WTC11 (cell line): ENCODE results near the gene ZNF407.

Experiments used
- ATF2 ChIP-seq: sonication (generic); formaldehyde crosslinking; IDR thresholded peaks from 2 replicates; pipeline ENCODE4 v1.8.1; 2022; ENCODE audit warnings: low read depth, missing genetic modification reagents, borderline replicate concordance
- ATF3 ChIP-seq: sonication (generic); formaldehyde crosslinking; conservative IDR thresholded peaks from 2 replicates; pipeline ENCODE4 v1.8.1; 2022; ENCODE audit warnings: mild to moderate bottlenecking, missing genetic modification reagents
- CTCF ChIP-seq: fragments of 200-600 bp; IDR thresholded peaks from 2 replicates; pipeline ENCODE4 v1.8.0; 2022; ENCODE audit warnings: antibody characterized with exemption
- ESRRA ChIP-seq: sonication (generic); formaldehyde crosslinking; IDR thresholded peaks from 2 replicates; pipeline ENCODE4 v1.8.1; 2022; ENCODE audit warnings: mild to moderate bottlenecking, missing genetic modification reagents, borderline replicate concordance
- MXD4 ChIP-seq: fragments of 250-450 bp; sonication (Bioruptor Pico); IDR thresholded peaks from 2 replicates; pipeline ENCODE4 v1.8.0; 2021; ENCODE audit warnings: mild to moderate bottlenecking, moderate library complexity, borderline replicate concordance
- TEAD4 ChIP-seq: sonication (generic); formaldehyde crosslinking; IDR thresholded peaks from 2 replicates; pipeline ENCODE4 v1.8.0; 2022; ENCODE audit warnings: mild to moderate bottlenecking, missing genetic modification reagents

GRCh38 chr18:75009878-75010277, 412.2 kb downstream of the ZNF407 start:
- no peak for TF ChIP-seq ATF2 (CRISPR knock-in tag)
- TF ChIP-seq ATF3 (CRISPR knock-in tag): no peak
- TF ChIP-seq CTCF: no peak
- TF ChIP-seq TEAD4 (CRISPR knock-in tag): no peak
- TF ChIP-seq ESRRA (CRISPR knock-in tag): no peak
- TF ChIP-seq MXD4 (CRISPR knock-in tag): no peak
